CD4-positive, alpha-beta memory T cell (primary cell): ENCODE measurements around the gene CYP1A1. TPM values are rescaled to one million over a fixed set of nuclear protein-coding genes. Genes with fewer than 3 reads are reported as not detected.

Experiments
- CTCF ChIA-PET: fragments of 350-600 bp; sonication (Branson Sonifier 250); formaldehyde crosslinking; loops from one replicate; lab custom pipeline; 2021; ENCODE audit warnings: inconsistent platforms; ENCODE audit not compliant: partially characterized antibody; lab: Charles Lee
- POLR2A ChIA-PET: fragments of 350-600 bp; sonication (Branson Sonifier 250); formaldehyde crosslinking; loops from one replicate; lab custom pipeline; 2021; ENCODE audit not compliant: partially characterized antibody; lab: Charles Lee
- DNase-seq, 5 donors: peaks; one replicate each; pipeline versions ENCODE4 v3.0.0 to v3.0.0-alpha.2; 2020 to 2022; ENCODE audit warnings: mixed read lengths in 1 of 5
- H3K27ac ChIP-seq: one replicate; pipeline ENCODE4 v1.7.0; 2013; ENCODE audit warnings: low read depth, low read length
- H3K27me3 ChIP-seq: 2 replicates; pipeline ENCODE4 v1.7.0; 2013; ENCODE audit warnings: mild to moderate bottlenecking, low read length, moderate library complexity; ENCODE audit not compliant: insufficient read depth
- H3K36me3 ChIP-seq: 2 replicates; pipeline ENCODE4 v1.7.0; 2013; ENCODE audit warnings: mild to moderate bottlenecking, low read length, moderate library complexity; ENCODE audit not compliant: insufficient read depth
- H3K4me1 ChIP-seq: 2 replicates; pipeline ENCODE4 v1.7.0; 2013; ENCODE audit warnings: mild to moderate bottlenecking, low read length, moderate library complexity; ENCODE audit not compliant: insufficient read depth
- H3K4me3 ChIP-seq, 2 donors: one replicate each; pipeline ENCODE4 v1.7.0; 2013; ENCODE audit warnings: low read length in 2 of 2, mild to moderate bottlenecking in 1 of 2
- H3K9me3 ChIP-seq, 2 donors: one replicate each; pipeline ENCODE4 v1.7.0; 2013; ENCODE audit warnings: low read length in 2 of 2, control low read depth in 1 of 2; ENCODE audit not compliant: control insufficient read depth in 1 of 2
- H3K27ac Mint-ChIP-seq, 7 donors: one replicate each; pipeline ENCODE4 v1.8.0; 2020 to 2021; ENCODE audit warnings: mixed read lengths in 7 of 7, mild to moderate bottlenecking in 6 of 7, inconsistent platforms in 3 of 7, moderate library complexity in 3 of 7
- H3K27me3 Mint-ChIP-seq, 2 donors: one replicate each; pipeline ENCODE4 v1.8.0; 2020 to 2021; ENCODE audit warnings: mixed read lengths in 2 of 2
- H3K36me3 Mint-ChIP-seq, 2 donors: one replicate each; pipeline ENCODE4 v1.8.0; 2020 to 2021; ENCODE audit warnings: mixed read lengths in 2 of 2, inconsistent platforms in 1 of 2, mild to moderate bottlenecking in 1 of 2
- H3K4me1 Mint-ChIP-seq, 4 donors: one replicate each; pipeline ENCODE4 v1.8.0; 2020 to 2021; ENCODE audit warnings: mixed read lengths in 4 of 4, mild to moderate bottlenecking in 1 of 4
- H3K4me3 Mint-ChIP-seq, 8 donors: one replicate each; pipeline ENCODE4 v1.8.0; 2020 to 2021; ENCODE audit warnings: mixed read lengths in 8 of 8, mild to moderate bottlenecking in 7 of 8, moderate library complexity in 6 of 8, inconsistent platforms in 3 of 8
- H3K9me3 Mint-ChIP-seq, 8 donors: one replicate each; pipeline ENCODE4 v1.8.0; 2020 to 2021; ENCODE audit warnings: mixed read lengths in 8 of 8, mild to moderate bottlenecking in 5 of 8, inconsistent platforms in 3 of 8, moderate library complexity in 1 of 8
- intact Hi-C: fragments of 100-400 bp; cut with micrococcal nuclease; formaldehyde crosslinking; loops from one replicate; pipeline ENCODE4 v1.15.1; 2023
- polyA plus RNA-seq, 2 donors: library from polyadenylated mRNA; unstranded; fragments of 300-500 nt; fragmentation: Illumina TruSeq; gene quantifications; one replicate each; pipeline ENCODE4 v1.2.3, GENCODE V29; 2021
- total RNA-seq, 2 experiments: library from RNA; stranded (reverse); gene quantifications; one replicate each; pipeline ENCODE4 v1.2.3, GENCODE V29; 2021

CYP1A1 gene
- total and polyA plus RNA-seq, 4 experiments from 2014 or later = 0.11 to 0.26 TPM; not detected in 2

DNA sequence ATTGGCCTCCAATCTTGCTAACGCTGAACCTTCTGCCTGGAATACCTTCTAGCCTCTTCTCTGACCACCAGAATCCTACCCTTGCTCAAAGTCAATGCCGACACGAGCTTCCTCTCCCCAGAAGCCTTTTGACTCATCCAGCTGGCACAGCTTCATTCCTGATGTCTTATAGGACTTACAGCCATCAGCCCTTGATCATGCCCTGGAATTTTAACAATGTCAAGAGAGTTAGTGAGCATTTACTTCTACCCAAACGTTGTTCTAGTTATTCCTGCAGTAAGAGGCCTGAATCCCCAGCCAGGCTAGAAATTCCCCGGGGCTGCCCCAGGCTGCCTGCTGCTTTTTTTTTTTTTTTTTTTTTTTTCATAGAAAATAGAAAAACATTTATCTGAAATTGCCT is 27.2 kb upstream of the CYP1A1 start:
- H3K4me1 Mint-ChIP-seq = no peaks in the 10 kb centered on the region
- no peaks in the 10 kb centered on the region for H3K27me3 Mint-ChIP-seq
- Histone ChIP-seq H3K27me3 (no peaks in the 10 kb centered on the region), H3K27ac (no peak overlapping the region), H3K36me3 (no peaks in the 10 kb centered on the region), H3K4me1 (no peaks in the 10 kb centered on the region), H3K9me3 (no peaks in the 10 kb centered on the region), H3K4me3 (no peak overlapping the region)
- H3K36me3 Mint-ChIP-seq = no peaks in the 10 kb centered on the region
- no peak overlapping the region for H3K4me3 Mint-ChIP-seq
- ChIA-PET POLR2A (no interaction called here), CTCF (no interaction called here)
- DNase-seq = no peak
- H3K27ac Mint-ChIP-seq = peak overlapping the region in 1 of 7 donors; percentile 13
- intact Hi-C loops = no loop called here
- no peaks in the 10 kb centered on the region for H3K9me3 Mint-ChIP-seq

DNA sequence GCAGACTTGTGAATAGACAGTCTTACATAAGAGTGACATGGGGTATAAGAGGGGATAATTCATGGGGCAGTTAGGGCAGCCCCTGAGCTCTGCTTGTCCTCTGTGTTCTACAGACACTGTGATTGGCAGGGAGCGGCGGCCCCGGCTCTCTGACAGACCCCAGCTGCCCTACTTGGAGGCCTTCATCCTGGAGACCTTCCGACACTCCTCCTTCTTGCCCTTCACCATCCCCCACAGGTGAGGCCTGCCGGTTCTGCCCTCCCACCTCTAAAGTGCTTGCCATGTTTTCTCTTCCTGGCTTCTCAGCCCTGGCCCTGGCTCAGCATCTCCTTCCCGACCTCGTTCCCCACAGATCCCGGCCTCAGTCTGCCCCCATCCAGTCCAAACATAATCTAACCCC is 26.7 kb upstream of the CYP1A1 start:
- CTCF ChIA-PET = no interaction called here
- H3K36me3 ChIP-seq = no peaks in the 10 kb centered on the region
- no peaks in the 10 kb centered on the region for H3K9me3 ChIP-seq
- H3K36me3 Mint-ChIP-seq = no peaks in the 10 kb centered on the region
- no peak overlapping the region for H3K27ac Mint-ChIP-seq
- no peak overlapping the region for H3K27ac ChIP-seq
- POLR2A ChIA-PET = no interaction called here
- no peak overlapping the region for H3K4me3 ChIP-seq
- intact Hi-C loops = no loop called here
- no peaks in the 10 kb centered on the region for H3K27me3 ChIP-seq
- no peaks in the 10 kb centered on the region for H3K27me3 Mint-ChIP-seq
- H3K9me3 Mint-ChIP-seq = no peaks in the 10 kb centered on the region
- no peak overlapping the region for H3K4me3 Mint-ChIP-seq
- no peaks in the 10 kb centered on the region for H3K4me1 Mint-ChIP-seq
- H3K4me1 ChIP-seq = no peaks in the 10 kb centered on the region
- DNase-seq = no peak

DNA sequence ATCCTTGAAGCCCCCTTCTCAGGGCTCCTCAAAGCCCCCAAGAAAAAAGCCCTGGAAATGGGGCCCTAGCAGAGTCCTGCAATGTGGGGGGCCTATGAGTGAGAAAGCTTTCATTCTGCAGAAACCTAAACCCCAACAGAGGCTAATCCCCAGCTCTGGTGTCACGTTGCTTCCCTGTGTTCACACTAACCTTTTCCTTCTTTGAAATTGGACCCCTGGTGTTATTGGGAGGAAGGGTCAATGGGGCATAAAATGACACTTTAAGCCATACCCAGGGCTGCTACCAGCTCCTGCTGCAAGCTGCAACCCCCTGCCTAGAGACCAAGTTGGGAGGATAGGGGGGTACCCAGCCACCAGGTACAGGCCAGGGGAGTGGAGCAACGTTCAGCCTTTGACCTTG is 25.4 kb upstream of the CYP1A1 start:
- Mint-ChIP-seq H3K36me3 (no peaks in the 10 kb centered on the region), H3K9me3 (no peaks in the 10 kb centered on the region), H3K4me3 (no peak overlapping the region), H3K4me1 (no peaks in the 10 kb centered on the region), H3K27me3 (no peaks in the 10 kb centered on the region), H3K27ac (no peak overlapping the region)
- no peaks in the 10 kb centered on the region for H3K4me1 ChIP-seq
- H3K36me3 ChIP-seq = no peaks in the 10 kb centered on the region
- H3K4me3 ChIP-seq = no peak overlapping the region
- H3K9me3 ChIP-seq = no peaks in the 10 kb centered on the region
- ChIA-PET CTCF (interaction anchor here (0.8 kb wide), 1 partner anchor 19 kb away, joined by 3 read pairs; no protein-coding TSS in a partner anchor), POLR2A (no interaction called here)
- no peak overlapping the region for H3K27ac ChIP-seq
- DNase-seq = no peak
- H3K27me3 ChIP-seq = no peaks in the 10 kb centered on the region
- intact Hi-C loops = no loop called here

DNA sequence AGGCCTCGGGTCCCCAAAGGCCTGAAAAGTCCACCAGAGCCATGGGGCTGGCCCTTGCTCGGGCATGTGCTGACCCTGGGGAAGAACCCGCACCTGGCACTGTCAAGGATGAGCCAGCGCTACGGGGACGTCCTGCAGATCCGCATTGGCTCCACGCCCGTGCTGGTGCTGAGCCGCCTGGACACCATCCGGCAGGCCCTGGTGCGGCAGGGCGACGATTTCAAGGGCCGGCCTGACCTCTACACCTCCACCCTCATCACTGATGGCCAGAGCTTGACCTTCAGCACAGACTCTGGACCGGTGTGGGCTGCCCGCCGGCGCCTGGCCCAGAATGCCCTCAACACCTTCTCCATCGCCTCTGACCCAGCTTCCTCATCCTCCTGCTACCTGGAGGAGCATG is 24.5 kb upstream of the CYP1A1 start:
- intact Hi-C loops = no loop called here
- H3K27ac ChIP-seq = no peak overlapping the region
- H3K9me3 ChIP-seq = no peaks in the 10 kb centered on the region
- H3K4me1 Mint-ChIP-seq = no peaks in the 10 kb centered on the region
- no peaks in the 10 kb centered on the region for H3K36me3 Mint-ChIP-seq
- no peaks in the 10 kb centered on the region for H3K27me3 Mint-ChIP-seq
- no peaks in the 10 kb centered on the region for H3K36me3 ChIP-seq
- H3K4me1 ChIP-seq = no peaks in the 10 kb centered on the region
- ChIA-PET CTCF (interaction anchor here (0.8 to 1.3 kb wide), 2 partner anchors 20 to 115 kb away, joined by 3 to 4 read pairs; no protein-coding TSS in a partner anchor), POLR2A (no interaction called here)
- no peak overlapping the region for H3K27ac Mint-ChIP-seq
- no peak for DNase-seq
- no peaks in the 10 kb centered on the region for H3K27me3 ChIP-seq
- H3K4me3 ChIP-seq = no peak overlapping the region
- H3K9me3 Mint-ChIP-seq = no peaks in the 10 kb centered on the region
- no peak overlapping the region for H3K4me3 Mint-ChIP-seq

GRCh38 chr15:74748322-74748946 is 23.1 kb upstream of the CYP1A1 start, which contains the start of gene CYP1A2:
TSS of gene CYP1A2 (plus strand) at chr15:74748845. CDS start at chr15:74749739, 894 bp downstream.
- Histone ChIP-seq H3K4me3 (no peak within 1 kb of the TSS), H3K36me3 (no peaks in the 10 kb centered on the region), H3K9me3 (no peaks in the 10 kb centered on the region), H3K27ac (no peak within 1 kb of the TSS), H3K27me3 (no peaks in the 10 kb centered on the region), H3K4me1 (no peaks in the 10 kb centered on the region)
- H3K4me3 Mint-ChIP-seq = no peak within 1 kb of the TSS
- H3K4me1 Mint-ChIP-seq = no peaks in the 10 kb centered on the region
- DNase-seq = no peak
- no peaks in the 10 kb centered on the region for H3K27me3 Mint-ChIP-seq
- CTCF ChIA-PET = interaction anchor here (1.3 kb wide), 1 partner anchor 113 kb away, joined by 4 read pairs; no protein-coding TSS in a partner anchor
- no peaks in the 10 kb centered on the region for H3K9me3 Mint-ChIP-seq
- no peak within 1 kb of the TSS for H3K27ac Mint-ChIP-seq
- no peaks in the 10 kb centered on the region for H3K36me3 Mint-ChIP-seq
- intact Hi-C loops = no loop called here
- POLR2A ChIA-PET = no interaction called here

GRCh38 chr15:74746389-74746788 is 21.1 kb upstream of the CYP1A1 start:
- no peaks in the 10 kb centered on the region for H3K4me1 ChIP-seq
- no peak overlapping the region for H3K27ac ChIP-seq
- H3K9me3 ChIP-seq = no peaks in the 10 kb centered on the region
- H3K36me3 ChIP-seq = no peaks in the 10 kb centered on the region
- intact Hi-C loops = no loop called here
- DNase-seq = no peak
- H3K9me3 Mint-ChIP-seq = peaks cover 0 to 6% (median 5%) of the 10 kb centered on the region in 8 donors
- no peak overlapping the region for H3K27ac Mint-ChIP-seq
- no peak overlapping the region for H3K4me3 ChIP-seq
- ChIA-PET CTCF (no interaction called here), POLR2A (no interaction called here)
- H3K27me3 ChIP-seq = no peaks in the 10 kb centered on the region
- peaks cover 0 to 2% of the 10 kb centered on the region in 2 donors for H3K27me3 Mint-ChIP-seq
- no peaks in the 10 kb centered on the region for H3K36me3 Mint-ChIP-seq
- H3K4me1 Mint-ChIP-seq = no peaks in the 10 kb centered on the region
- no peak overlapping the region for H3K4me3 Mint-ChIP-seq

- Mint-ChIP-seq H3K4me1 (peaks cover 0 to 4% (median 0%) of the 10 kb centered on the region in 4 donors), H3K4me3 (no peak overlapping the region), H3K27ac (no peak overlapping the region), H3K9me3 (peaks cover 0 to 10% (median 7%) of the 10 kb centered on the region in 8 donors), H3K27me3 (peaks cover 7 to 9% of the 10 kb centered on the region in 2 donors), H3K36me3 (peaks cover 0 to 5% of the 10 kb centered on the region in 2 donors)
- Histone ChIP-seq H3K9me3 (no peaks in the 10 kb centered on the region), H3K4me3 (no peak overlapping the region), H3K27me3 (no peaks in the 10 kb centered on the region), H3K27ac (no peak overlapping the region), H3K4me1 (no peaks in the 10 kb centered on the region), H3K36me3 (no peaks in the 10 kb centered on the region)
- no peak for DNase-seq
- POLR2A ChIA-PET = no interaction called here
- CTCF ChIA-PET = interaction anchor here (0.9 kb wide), 1 partner anchor 112 kb away, joined by 3 read pairs; no protein-coding TSS in a partner anchor
- intact Hi-C loops = no loop called here
These were observed 17.1 kb upstream of the CYP1A1 start for GRCh38 chr15:74742422-74742821.
